Duodenal mucosa (tissue), 2 donors: ENCODE results near the gene IQCM.

ENCODE experiments used
- H3K27ac ChIP-seq: one replicate; pipeline ENCODE4 v1.7.0; 2013; ENCODE audit warnings: low read depth, low read length
- H3K27me3 ChIP-seq, 2 donors: one replicate each; pipeline ENCODE4 v1.7.0; 2013; ENCODE audit warnings: low read length in 2 of 2, control low read depth in 1 of 2; ENCODE audit not compliant: insufficient read depth in 2 of 2, control insufficient read depth in 1 of 2
- H3K36me3 ChIP-seq, 2 donors: one replicate each; pipeline ENCODE4 v1.7.0; 2013; ENCODE audit warnings: low read length in 2 of 2, control low read depth in 1 of 2; ENCODE audit not compliant: insufficient read depth in 2 of 2, control insufficient read depth in 1 of 2
- H3K4me1 ChIP-seq, 2 donors: one replicate each; pipeline ENCODE4 v1.7.0; 2013; ENCODE audit warnings: low read length in 2 of 2, control low read depth in 1 of 2; ENCODE audit not compliant: insufficient read depth in 2 of 2, control insufficient read depth in 1 of 2
- H3K4me3 ChIP-seq, 2 donors: one replicate each; pipeline ENCODE4 v1.7.0; 2013; ENCODE audit warnings: low read length in 2 of 2, low read depth in 1 of 2
- H3K9ac ChIP-seq, 2 donors: one replicate each; pipeline ENCODE4 v1.7.0; 2013; ENCODE audit warnings: low read length in 2 of 2, low read depth in 1 of 2
- H3K9me3 ChIP-seq, 2 donors: one replicate each; pipeline ENCODE4 v1.7.0; 2013; ENCODE audit warnings: low read length in 2 of 2, control low read depth in 1 of 2; ENCODE audit not compliant: control insufficient read depth in 1 of 2

The IQCM gene

GRCh38 chr4:149701435-149702156 lies 114.0 kb downstream of the IQCM start:
- Histone ChIP-seq H3K36me3 (no peaks in the 10 kb centered on the region), H3K4me1 (no peaks in the 10 kb centered on the region), H3K9me3 (no peaks in the 10 kb centered on the region), H3K4me3 (no peak overlapping the region), H3K27me3 (no peaks in the 10 kb centered on the region), H3K27ac (no peak overlapping the region), H3K9ac (no peak overlapping the region)

GRCh38 chr4:149700272-149700671 lies 115.4 kb downstream of the IQCM start:
- no peaks in the 10 kb centered on the region for H3K9me3 ChIP-seq
- no peaks in the 10 kb centered on the region for H3K36me3 ChIP-seq
- H3K9ac ChIP-seq: no peak overlapping the region
- no peak overlapping the region for H3K27ac ChIP-seq
- no peaks in the 10 kb centered on the region for H3K27me3 ChIP-seq
- no peak overlapping the region for H3K4me3 ChIP-seq
- H3K4me1 ChIP-seq: no peaks in the 10 kb centered on the region

GRCh38 chr4:149699642-149700041 lies 116.0 kb downstream of the IQCM start:
- Histone ChIP-seq H3K36me3 (no peaks in the 10 kb centered on the region), H3K9me3 (no peaks in the 10 kb centered on the region)

GRCh38 chr4:149690726-149691125 lies 124.9 kb downstream of the IQCM start:
- H3K4me3 ChIP-seq: no peak overlapping the region
- no peak overlapping the region for H3K9ac ChIP-seq
- no peaks in the 10 kb centered on the region for H3K36me3 ChIP-seq
- peaks cover 0 to 3% of the 10 kb centered on the region in 2 donors for H3K9me3 ChIP-seq
- H3K27me3 ChIP-seq: no peaks in the 10 kb centered on the region
- no peaks in the 10 kb centered on the region for H3K4me1 ChIP-seq
- H3K27ac ChIP-seq: no peak overlapping the region

More at GRCh38 chr4:149699642-149700041, 116.0 kb downstream of the IQCM start:
- Histone ChIP-seq H3K4me1 (no peaks in the 10 kb centered on the region), H3K27ac (no peak overlapping the region), H3K27me3 (no peaks in the 10 kb centered on the region), H3K9ac (no peak overlapping the region), H3K4me3 (no peak overlapping the region)

- Histone ChIP-seq H3K27ac (no peak overlapping the region), H3K9me3 (peaks cover 0 to 3% of the 10 kb centered on the region in 2 donors), H3K9ac (no peak overlapping the region), H3K27me3 (no peaks in the 10 kb centered on the region), H3K4me1 (no peaks in the 10 kb centered on the region), H3K4me3 (no peak overlapping the region), H3K36me3 (no peaks in the 10 kb centered on the region)
Observed at GRCh38 chr4:149684516-149684915, 131.1 kb downstream of the IQCM start.

- H3K4me1 ChIP-seq: no peaks in the 10 kb centered on the region
- no peaks in the 10 kb centered on the region for H3K36me3 ChIP-seq
- H3K27me3 ChIP-seq: no peaks in the 10 kb centered on the region
- H3K9ac ChIP-seq: no peak overlapping the region
- H3K27ac ChIP-seq: no peak overlapping the region
- H3K9me3 ChIP-seq: peaks cover 0 to 4% of the 10 kb centered on the region in 2 donors
- H3K4me3 ChIP-seq: no peak overlapping the region
Observed at GRCh38 chr4:149676076-149676475, 139.6 kb downstream of the IQCM start.

- no peaks in the 10 kb centered on the region for H3K36me3 ChIP-seq
- H3K4me1 ChIP-seq: no peaks in the 10 kb centered on the region
- no peaks in the 10 kb centered on the region for H3K27me3 ChIP-seq
- no peak overlapping the region for H3K27ac ChIP-seq
- H3K4me3 ChIP-seq: no peak overlapping the region
- no peak overlapping the region for H3K9ac ChIP-seq
- H3K9me3 ChIP-seq: no peaks in the 10 kb centered on the region
Observed at GRCh38 chr4:149645790-149646189, 169.9 kb downstream of the IQCM start.

GRCh38 chr4:149638073-149638472 lies 177.6 kb downstream of the IQCM start:
- no peak overlapping the region for H3K4me3 ChIP-seq
- H3K9me3 ChIP-seq: no peaks in the 10 kb centered on the region
- H3K27ac ChIP-seq: no peak overlapping the region
- H3K4me1 ChIP-seq: no peaks in the 10 kb centered on the region
- H3K9ac ChIP-seq: no peak overlapping the region
- no peaks in the 10 kb centered on the region for H3K27me3 ChIP-seq
- no peaks in the 10 kb centered on the region for H3K36me3 ChIP-seq

GRCh38 chr4:149634368-149634767 lies 181.3 kb downstream of the IQCM start:
- no peak overlapping the region for H3K27ac ChIP-seq
- H3K27me3 ChIP-seq: no peaks in the 10 kb centered on the region
- H3K4me3 ChIP-seq: no peak overlapping the region
- H3K4me1 ChIP-seq: no peaks in the 10 kb centered on the region
- H3K36me3 ChIP-seq: no peaks in the 10 kb centered on the region
- H3K9me3 ChIP-seq: no peaks in the 10 kb centered on the region
- no peak overlapping the region for H3K9ac ChIP-seq

GRCh38 chr4:149631629-149632028 lies 184.0 kb downstream of the IQCM start:
- Histone ChIP-seq H3K36me3 (no peaks in the 10 kb centered on the region), H3K4me1 (no peaks in the 10 kb centered on the region)

More at GRCh38 chr4:149631629-149632028, 184.0 kb downstream of the IQCM start:
- no peaks in the 10 kb centered on the region for H3K9me3 ChIP-seq
- H3K27ac ChIP-seq: no peak overlapping the region
- no peaks in the 10 kb centered on the region for H3K27me3 ChIP-seq
- H3K9ac ChIP-seq: no peak overlapping the region
- H3K4me3 ChIP-seq: no peak overlapping the region
